SK-N-MC (cell line): Measurements from ENCODE around the gene FAM24B.
"Not testable (repeated sequence)": the region's sequence is repeated elsewhere in the genome, so short reads cannot be mapped to it uniquely, and the experiment has no call there.

Experiments
- EZH2 ChIP-seq: fragments of 200-600 bp; sonication (generic); IDR thresholded peaks from one replicate; pipeline ENCODE4 v1.6.1; 2017; ENCODE audit warnings: antibody characterized with exemption
- FOXP2 ChIP-seq: optimal IDR thresholded peaks from 2 replicates; pipeline ENCODE3; 2011; ENCODE audit warnings: mild to moderate bottlenecking, moderate library complexity; ENCODE audit not compliant: insufficient read depth; ENCODE audit errors: extremely low read length, control extremely low read depth
- POLR2AphosphoS5 ChIP-seq: IDR thresholded peaks from 2 replicates; pipeline ENCODE4 v1.6.1; 2012; ENCODE audit warnings: mild to moderate bottlenecking, low read depth, low read length, borderline replicate concordance

DNA sequence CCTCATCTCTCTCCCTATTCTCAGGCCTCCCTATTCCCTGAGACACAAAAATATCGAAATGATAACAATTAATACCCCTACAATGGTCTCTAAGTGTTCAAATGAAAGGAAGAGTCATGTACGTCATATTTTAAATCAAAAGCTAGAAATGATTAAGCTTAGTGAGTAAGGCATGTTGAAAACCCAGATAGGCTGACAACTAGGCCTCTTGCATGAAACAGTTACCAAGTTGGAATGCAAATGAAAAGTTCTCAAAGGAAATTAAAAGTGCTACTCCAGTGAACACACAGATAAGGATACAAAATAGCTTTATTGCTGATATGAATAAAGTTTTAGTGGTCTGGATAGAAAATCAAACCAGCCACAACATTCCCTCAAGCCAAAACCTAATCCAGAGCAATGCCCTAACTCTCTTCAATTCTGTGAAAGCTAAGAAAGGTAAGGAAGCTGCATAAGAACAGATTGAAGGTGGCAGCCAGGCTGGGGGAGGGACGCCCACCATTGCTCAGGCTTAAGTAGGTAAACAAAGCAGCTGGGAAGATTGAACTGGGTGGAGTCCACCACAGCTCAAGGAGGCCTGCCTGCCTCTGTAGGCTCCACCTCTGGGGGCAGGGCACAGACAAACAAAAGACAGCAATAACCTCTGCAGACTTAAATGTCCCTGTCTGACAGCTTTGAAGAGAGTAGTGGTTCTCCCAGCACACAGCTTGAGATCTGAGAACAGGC lies 12.5 kb downstream of the FAM24B start:
- not testable (repeated sequence) for TF ChIP-seq POLR2AphosphoS5, EZH2, FOXP2
